ENCODE data around the gene PITPNC1. TPM values are rescaled to one million over a fixed set of nuclear protein-coding genes. Genes with fewer than 3 reads are reported as not detected.
"Not testable (repeated sequence)": the region's sequence is repeated elsewhere in the genome, so short reads cannot be mapped to it uniquely, and the experiment has no call there.

PITPNC1 gene
- total RNA-seq, 1 experiment from 2014 or later: 22.3 TPM

GRCh38 chr17:67481808-67482207 is 104.7 kb downstream of the PITPNC1 start:
- Histone ChIP-seq H3K36me3 (replicated peaks; ENCODE audit: control insufficient read depth, insufficient read depth, low read length) (no peaks in the 10 kb centered on the region), H3K4me3 (ENCODE audit: insufficient read depth, low read depth, low read length) (no peak overlapping the region), H3K27me3 (ENCODE audit: control insufficient read depth, insufficient read depth, low read length) (no peaks in the 10 kb centered on the region)
- no peak for DNase-seq

DNA sequence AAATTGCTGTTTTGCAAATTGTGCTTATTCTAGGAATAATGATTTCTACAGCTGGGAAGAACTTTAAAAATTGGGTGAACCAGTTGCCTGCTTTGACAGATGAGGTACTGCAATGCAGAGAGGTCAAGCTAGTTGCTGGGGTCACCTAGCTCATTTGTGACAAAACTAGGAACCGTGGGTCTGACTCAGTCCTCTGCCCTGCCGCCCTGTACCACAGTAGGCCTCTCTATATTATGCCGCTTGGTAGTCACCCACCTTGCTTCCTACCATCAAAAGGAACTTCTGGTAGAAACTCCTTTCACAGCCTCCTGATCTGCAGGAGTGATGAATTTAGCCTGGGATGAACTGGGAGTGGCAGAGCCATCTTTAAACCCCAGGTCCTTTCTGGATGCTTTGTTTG is 105.7 kb downstream of the PITPNC1 start:
- Histone ChIP-seq H3K4me3 (ENCODE audit: insufficient read depth, low read depth, low read length) (no peak overlapping the region), H3K36me3 (replicated peaks; ENCODE audit: control insufficient read depth, insufficient read depth, low read length) (no peaks in the 10 kb centered on the region), H3K27me3 (ENCODE audit: control insufficient read depth, insufficient read depth, low read length) (no peaks in the 10 kb centered on the region)
- no peak for DNase-seq

DNA sequence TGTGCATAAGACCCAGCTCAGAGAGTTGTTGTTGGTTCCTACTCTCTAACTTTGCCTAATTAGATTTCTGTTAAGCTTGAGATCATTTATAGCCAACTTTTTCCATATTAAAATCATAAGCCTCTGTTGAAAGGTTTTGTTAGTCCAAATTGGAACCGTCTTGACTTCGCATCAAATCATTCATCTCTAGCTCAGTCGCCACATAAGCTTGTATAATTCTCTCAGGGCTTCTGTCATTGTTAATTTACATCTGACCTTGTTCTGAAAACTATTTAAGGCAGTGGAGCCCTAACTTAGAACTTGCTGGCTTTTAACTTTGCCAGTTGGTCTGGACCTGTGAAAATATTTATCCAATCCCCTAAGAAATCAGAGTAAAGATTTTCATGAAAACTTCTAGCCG is 107.2 kb downstream of the PITPNC1 start:
- Histone ChIP-seq H3K4me3 (ENCODE audit: insufficient read depth, low read depth, low read length) (no peak overlapping the region), H3K36me3 (replicated peaks; ENCODE audit: control insufficient read depth, insufficient read depth, low read length) (no peaks in the 10 kb centered on the region; the same call in 1 of the 2 replicates), H3K27me3 (ENCODE audit: control insufficient read depth, insufficient read depth, low read length) (no peaks in the 10 kb centered on the region)
- DNase-seq: no peak

DNA sequence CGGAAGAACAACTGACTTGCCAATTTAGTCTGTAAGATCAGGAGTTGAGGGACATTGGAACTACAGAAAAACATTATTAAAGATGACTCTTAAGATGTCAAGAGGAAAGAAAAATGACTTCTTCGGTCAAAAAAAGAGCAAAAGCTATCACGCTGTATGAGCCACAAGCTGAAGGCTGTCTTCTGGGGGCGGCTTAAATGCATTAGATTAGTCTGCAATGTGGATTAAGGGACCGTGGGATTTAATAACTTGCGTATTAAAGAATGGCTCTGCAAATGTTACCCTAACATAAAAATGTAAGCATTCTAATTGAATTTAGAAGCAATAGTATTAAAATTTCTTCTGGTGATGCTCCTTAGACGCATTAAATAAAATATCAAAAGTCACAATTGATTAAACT is 108.6 kb downstream of the PITPNC1 start:
- no peak for DNase-seq
- H3K36me3 ChIP-seq (replicated peaks; ENCODE audit: control insufficient read depth, insufficient read depth, low read length): no peaks in the 10 kb centered on the region; the same call in 1 of the 2 replicates
- no peaks in the 10 kb centered on the region for H3K27me3 ChIP-seq (ENCODE audit: control insufficient read depth, insufficient read depth, low read length)
- no peak overlapping the region for H3K4me3 ChIP-seq (ENCODE audit: insufficient read depth, low read depth, low read length)

DNA sequence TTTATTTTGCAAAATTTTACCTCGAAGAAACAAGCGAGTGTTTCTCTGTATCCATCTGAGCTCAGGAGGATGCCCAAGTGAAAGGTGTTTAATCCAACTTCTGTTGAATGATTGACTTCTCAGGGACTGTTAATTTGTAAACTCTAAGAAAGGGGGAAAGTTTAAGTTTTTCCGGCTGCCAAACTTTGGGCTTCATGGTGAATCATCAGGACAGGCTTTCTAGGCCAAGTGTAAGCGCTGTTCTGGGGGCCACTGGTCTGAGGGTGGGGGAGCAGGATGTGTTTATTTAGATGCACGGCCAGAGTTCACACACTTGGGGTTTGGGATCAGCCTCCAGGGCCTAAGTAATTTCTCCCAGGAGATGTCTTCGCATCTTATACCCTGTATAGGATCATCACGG is 110.4 kb downstream of the PITPNC1 start:
- no peak for DNase-seq
- no peaks in the 10 kb centered on the region for H3K27me3 ChIP-seq (ENCODE audit: control insufficient read depth, insufficient read depth, low read length)
- H3K4me3 ChIP-seq (ENCODE audit: insufficient read depth, low read depth, low read length): no peak overlapping the region
- H3K36me3 ChIP-seq (replicated peaks; ENCODE audit: control insufficient read depth, insufficient read depth, low read length): no peaks in the 10 kb centered on the region; the same call in 1 of the 2 replicates

DNA sequence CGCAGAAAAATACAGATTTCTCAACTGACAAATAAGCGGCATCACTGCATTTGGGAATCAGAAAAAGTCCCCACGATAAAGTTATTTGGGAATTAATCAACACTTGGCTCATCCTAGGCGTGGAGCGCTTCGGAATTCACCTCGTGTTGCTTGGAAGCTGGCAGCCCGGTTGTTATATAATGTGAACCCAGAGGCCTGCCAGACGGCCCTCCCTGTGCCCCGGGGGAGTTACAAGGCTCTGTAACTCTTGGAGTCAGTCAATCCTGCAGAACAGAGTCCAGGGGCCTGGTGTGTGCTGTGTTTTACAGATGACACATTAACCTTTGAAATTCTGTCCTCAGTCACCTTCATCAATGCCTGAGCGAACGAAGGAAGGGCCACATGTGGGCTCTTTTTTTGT is 111.1 kb downstream of the PITPNC1 start:
- DNase-seq: no peak
- Histone ChIP-seq H3K36me3 (replicated peaks; ENCODE audit: control insufficient read depth, insufficient read depth, low read length) (no peaks in the 10 kb centered on the region; the same call in 1 of the 2 replicates), H3K27me3 (ENCODE audit: control insufficient read depth, insufficient read depth, low read length) (no peaks in the 10 kb centered on the region), H3K4me3 (ENCODE audit: insufficient read depth, low read depth, low read length) (no peak overlapping the region)

DNA sequence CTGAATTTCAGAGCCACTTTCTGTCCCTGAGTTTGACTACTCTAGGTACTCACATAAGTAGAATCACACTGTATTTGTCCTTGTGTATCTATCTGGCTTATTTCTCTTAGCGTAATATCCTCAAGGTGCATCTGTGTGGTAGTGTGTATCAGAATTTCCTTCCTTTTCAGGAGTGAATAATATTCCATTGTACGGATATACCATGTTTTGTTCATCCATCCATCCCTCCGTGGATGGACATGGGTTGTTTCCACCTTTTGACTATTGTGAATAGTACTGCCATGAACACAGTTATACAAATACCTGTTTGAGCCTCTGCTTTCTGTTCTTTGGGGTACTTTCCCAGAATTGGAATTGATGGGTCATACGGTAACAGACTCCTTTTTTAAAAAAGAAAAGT is 111.7 kb downstream of the PITPNC1 start:
- DNase-seq: no peak
- H3K27me3 ChIP-seq (ENCODE audit: control insufficient read depth, insufficient read depth, low read length): no peaks in the 10 kb centered on the region
- no peaks in the 10 kb centered on the region; the same call in 1 of the 2 replicates for H3K36me3 ChIP-seq (replicated peaks; ENCODE audit: control insufficient read depth, insufficient read depth, low read length)
- H3K4me3 ChIP-seq (ENCODE audit: insufficient read depth, low read depth, low read length): no peak overlapping the region

DNA sequence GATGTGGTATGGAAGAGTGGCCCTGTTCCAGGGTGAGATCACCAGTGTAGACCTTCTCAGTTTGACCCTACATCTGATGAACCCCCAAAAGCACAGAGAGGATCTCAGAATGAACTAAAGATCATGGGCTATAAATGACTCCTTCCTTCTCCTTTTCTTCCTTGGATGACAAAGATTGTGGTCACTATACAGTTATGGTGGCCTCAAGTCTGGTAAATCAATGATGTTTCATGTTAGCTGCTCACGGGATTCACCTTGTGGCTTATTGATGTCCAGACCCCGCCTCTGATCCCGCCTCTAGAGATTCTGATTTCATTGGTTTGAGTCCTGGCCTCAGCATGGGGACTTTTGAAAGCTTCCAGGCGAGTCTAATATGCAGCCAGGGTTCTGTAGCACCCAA is 112.2 kb downstream of the PITPNC1 start:
- Histone ChIP-seq H3K36me3 (replicated peaks; ENCODE audit: control insufficient read depth, insufficient read depth, low read length) (no peaks in the 10 kb centered on the region; the same call in 1 of the 2 replicates), H3K4me3 (ENCODE audit: insufficient read depth, low read depth, low read length) (no peak overlapping the region), H3K27me3 (ENCODE audit: control insufficient read depth, insufficient read depth, low read length) (no peaks in the 10 kb centered on the region)
- DNase-seq: no peak

DNA sequence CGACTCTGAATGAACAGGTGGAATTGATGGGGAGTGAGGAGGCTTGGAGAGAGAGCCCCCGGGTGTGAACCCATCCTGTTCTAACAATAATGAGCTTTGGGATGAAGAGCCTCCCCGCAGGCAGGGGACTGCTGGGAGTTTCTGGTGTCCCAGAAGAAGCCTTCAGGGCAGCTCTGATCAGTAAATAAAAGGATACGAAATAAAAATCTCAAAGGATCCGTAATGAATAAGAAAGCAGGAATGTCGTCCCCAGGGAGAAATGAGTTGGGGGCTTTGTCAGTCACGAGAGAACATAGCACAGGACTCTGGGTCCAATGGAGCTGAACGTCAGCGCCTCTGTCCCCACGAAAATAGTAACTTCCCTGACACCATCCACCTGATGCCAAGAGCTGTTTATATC is 113.4 kb downstream of the PITPNC1 start:
- H3K36me3 ChIP-seq (replicated peaks; ENCODE audit: control insufficient read depth, insufficient read depth, low read length): no peaks in the 10 kb centered on the region; the same call in 1 of the 2 replicates
- DNase-seq: peak; percentile 62
- no peak overlapping the region for H3K4me3 ChIP-seq (ENCODE audit: insufficient read depth, low read depth, low read length)
- no peaks in the 10 kb centered on the region for H3K27me3 ChIP-seq (ENCODE audit: control insufficient read depth, insufficient read depth, low read length)

DNA sequence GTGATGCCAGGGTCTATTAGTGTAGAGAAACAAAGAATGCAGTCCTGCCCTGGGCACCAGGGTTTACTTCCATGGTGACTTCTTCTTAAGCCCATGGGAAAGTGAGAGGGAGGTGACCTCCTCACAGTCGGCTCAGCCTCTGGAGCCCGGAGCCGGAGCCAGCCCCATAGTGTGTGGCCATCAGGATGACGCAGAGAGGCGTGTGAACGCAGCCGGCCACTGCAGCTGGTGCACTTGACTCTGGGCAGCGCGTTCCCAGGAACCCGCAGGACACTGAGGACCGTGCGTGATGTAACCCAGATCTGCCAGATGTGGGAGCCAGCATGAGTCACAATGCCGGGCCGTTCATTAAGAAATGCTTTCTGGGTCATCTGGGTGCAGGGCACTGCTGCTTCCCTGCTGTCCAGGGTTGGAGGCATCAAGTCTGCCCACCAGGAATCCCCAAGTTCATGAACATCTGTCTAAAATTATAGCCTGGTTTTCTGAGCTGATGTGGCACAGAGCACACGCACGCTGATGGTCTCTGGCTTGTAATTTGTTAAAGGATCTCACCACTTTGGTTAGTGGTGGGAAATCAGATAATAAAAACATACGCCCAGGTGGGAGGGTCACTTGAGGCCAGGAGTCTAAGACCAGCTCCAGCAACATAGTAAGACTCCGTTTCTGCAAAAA is 114.1 kb downstream of the PITPNC1 start:
- no peaks in the 10 kb centered on the region for H3K27me3 ChIP-seq (ENCODE audit: control insufficient read depth, insufficient read depth, low read length)
- H3K4me3 ChIP-seq (ENCODE audit: insufficient read depth, low read depth, low read length): no peak overlapping the region
- DNase-seq: peak; percentile 49

DNA sequence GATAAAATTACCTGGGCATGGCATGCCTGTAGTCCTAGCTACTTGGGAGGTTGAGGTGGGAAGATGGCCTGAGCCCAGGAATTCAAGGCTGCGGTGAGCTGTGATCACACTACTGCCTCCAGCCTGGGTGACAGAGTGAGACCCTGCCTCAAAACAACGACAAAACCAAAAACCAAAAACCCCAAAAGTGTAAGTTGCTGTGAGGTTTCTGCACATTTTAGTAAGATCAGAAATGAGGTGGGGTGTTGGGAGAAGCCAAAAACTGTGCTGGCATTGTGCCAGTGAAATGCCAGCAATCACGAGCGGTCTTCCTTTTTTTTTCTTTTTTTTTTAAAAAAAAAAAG is 114.6 kb downstream of the PITPNC1 start:
- Histone ChIP-seq H3K4me3 (ENCODE audit: insufficient read depth, low read depth, low read length) (no peak overlapping the region), H3K36me3 (replicated peaks; ENCODE audit: control insufficient read depth, insufficient read depth, low read length) (no peaks in the 10 kb centered on the region; the same call in 1 of the 2 replicates), H3K27me3 (ENCODE audit: control insufficient read depth, insufficient read depth, low read length) (no peaks in the 10 kb centered on the region)
- DNase-seq: no peak

More for the DNA sequence above, 114.1 kb downstream of the PITPNC1 start:
- no peaks in the 10 kb centered on the region; the same call in 1 of the 2 replicates for H3K36me3 ChIP-seq (replicated peaks; ENCODE audit: control insufficient read depth, insufficient read depth, low read length)

- H3K4me3 ChIP-seq (ENCODE audit: insufficient read depth, low read depth, low read length): no peak overlapping the region
- no peak for DNase-seq
These were observed 115.2 kb downstream of the PITPNC1 start for GRCh38 chr17:67492251-67492740.

DNA sequence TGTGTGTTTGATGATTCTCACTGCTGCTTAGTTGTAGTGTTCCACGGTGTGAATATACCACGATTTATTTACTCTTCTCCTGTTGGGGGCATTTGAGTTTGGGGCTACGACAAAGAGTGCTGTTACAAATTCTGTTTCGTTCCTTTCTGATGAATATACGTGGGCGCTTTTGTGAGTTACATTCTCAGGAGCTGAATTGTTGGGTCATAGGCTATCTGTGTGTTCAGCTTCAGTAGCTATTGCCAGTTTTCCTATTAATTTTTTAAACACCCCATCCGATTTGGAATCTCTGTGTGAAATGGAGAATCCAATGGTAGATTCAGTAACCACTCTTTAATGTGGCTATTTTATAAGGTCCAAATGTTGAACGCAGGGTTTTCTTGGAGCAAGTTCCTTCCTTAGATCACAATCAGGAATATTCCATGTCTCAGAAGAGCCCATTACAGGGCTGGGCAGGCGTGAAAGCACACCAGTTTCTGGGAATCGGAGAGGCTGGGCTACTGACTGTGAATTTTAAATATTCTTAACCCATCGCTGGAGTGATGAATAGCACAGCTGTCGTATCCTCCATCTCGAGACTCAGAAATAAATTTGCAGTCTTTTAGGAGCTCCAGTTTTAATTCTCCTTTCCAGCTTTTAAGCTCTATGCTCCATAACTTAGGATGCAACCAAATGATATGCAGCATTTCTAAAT is 115.9 kb downstream of the PITPNC1 start:
- H3K27me3 ChIP-seq (ENCODE audit: control insufficient read depth, insufficient read depth, low read length): no peaks in the 10 kb centered on the region
- H3K36me3 ChIP-seq (replicated peaks; ENCODE audit: control insufficient read depth, insufficient read depth, low read length): no peaks in the 10 kb centered on the region; the same call in 1 of the 2 replicates
- H3K4me3 ChIP-seq (ENCODE audit: insufficient read depth, low read depth, low read length): no peak overlapping the region
- no peak for DNase-seq

More at GRCh38 chr17:67492251-67492740, 115.2 kb downstream of the PITPNC1 start:
- Histone ChIP-seq H3K36me3 (replicated peaks; ENCODE audit: control insufficient read depth, insufficient read depth, low read length) (no peaks in the 10 kb centered on the region; the same call in 1 of the 2 replicates), H3K27me3 (ENCODE audit: control insufficient read depth, insufficient read depth, low read length) (no peaks in the 10 kb centered on the region)

DNA sequence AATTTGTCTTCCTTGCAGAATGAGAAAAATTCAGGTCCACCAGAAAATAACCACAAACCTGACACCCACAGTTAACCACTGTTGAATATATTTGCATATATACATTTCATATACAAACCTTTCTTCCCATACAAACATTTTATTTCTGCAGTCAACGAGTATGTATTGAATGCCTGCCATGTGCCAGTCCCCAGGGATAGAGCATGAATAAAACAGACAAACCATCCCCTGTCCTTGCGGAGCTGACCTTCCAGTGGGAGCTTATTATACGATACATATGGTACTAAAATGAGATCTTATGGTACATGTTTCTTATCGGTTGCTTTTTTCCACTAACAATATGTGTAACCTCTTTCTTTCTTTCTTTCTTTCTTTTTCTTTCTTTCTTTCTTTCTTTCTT is 116.7 kb downstream of the PITPNC1 start:
- Histone ChIP-seq H3K36me3 (replicated peaks; ENCODE audit: control insufficient read depth, insufficient read depth, low read length) (no peaks in the 10 kb centered on the region; the same call in 1 of the 2 replicates), H3K4me3 (ENCODE audit: insufficient read depth, low read depth, low read length) (no peak overlapping the region)
- no peak for DNase-seq

DNA sequence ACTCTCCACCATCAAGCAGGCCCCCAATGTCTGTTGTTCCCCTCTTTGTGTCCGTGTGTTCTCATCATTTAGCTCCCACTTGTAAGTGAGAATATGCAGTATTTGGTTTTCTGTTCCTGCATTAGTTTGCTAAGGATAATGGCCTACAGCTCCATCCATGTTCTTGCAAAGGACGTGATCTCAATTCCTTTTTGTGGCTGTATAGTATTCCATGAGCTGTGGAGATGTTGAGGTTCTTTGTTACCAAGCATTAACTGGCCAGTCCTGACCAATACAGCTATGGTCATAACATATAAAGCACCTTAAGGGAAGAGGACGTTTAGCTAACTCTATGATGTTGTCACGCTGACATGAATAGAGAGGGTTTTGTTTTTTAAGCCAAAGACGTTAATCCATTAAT is 118.5 kb downstream of the PITPNC1 start:
- not testable (repeated sequence) for DNase-seq; H3K27me3 ChIP-seq (ENCODE audit: control insufficient read depth, insufficient read depth, low read length)

More for the DNA sequence above, 116.7 kb downstream of the PITPNC1 start:
- H3K27me3 ChIP-seq (ENCODE audit: control insufficient read depth, insufficient read depth, low read length): no peaks in the 10 kb centered on the region

More for the DNA sequence above, 118.5 kb downstream of the PITPNC1 start:
- not testable (repeated sequence) for H3K36me3 ChIP-seq (replicated peaks; ENCODE audit: control insufficient read depth, insufficient read depth, low read length); H3K4me3 ChIP-seq (ENCODE audit: insufficient read depth, low read depth, low read length)
